Measurements from ENCODE around the gene PJVK. TPM values are rescaled to one million over a fixed set of nuclear protein-coding genes. Genes with fewer than 3 reads are reported as not detected.
A peak's percentile ranks its signal among the peaks of the same experiment; 100 is the strongest.
"Not testable (repeated sequence)": the region's sequence is repeated elsewhere in the genome, so short reads cannot be mapped to it uniquely, and the experiment has no call there.

The PJVK gene
- polyA plus RNA-seq, 1 donor (not counting 4 experiments of a cell fraction or from before 2014, with no cell fraction given), result 3.5 TPM

DNA sequence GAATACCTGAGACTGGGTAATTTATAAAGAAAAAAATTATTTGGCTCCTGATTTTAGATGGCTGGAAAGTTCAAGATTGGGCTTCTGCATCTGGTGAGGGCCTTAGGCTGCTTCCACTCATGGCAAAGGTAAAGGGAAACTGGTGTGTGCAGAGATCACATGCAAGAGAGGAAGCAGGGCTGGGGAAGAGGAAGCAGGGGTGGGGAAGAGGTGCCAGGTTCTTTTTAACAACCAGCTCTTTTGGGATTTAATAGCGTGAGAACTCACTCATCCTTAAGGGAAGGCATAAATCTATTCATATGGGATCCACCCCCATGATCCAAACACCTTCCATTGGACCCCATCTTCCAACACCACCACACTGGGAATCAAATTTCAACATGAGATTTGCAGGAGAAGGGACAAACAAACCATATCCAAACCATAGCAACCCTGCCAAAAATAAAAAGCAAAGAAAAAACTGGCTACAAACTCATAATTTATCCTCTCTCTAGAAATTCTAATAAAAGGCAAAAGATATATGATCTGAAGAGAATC lies 30.6 kb upstream of the PJVK start:
- FAIRE-seq, result no peak
- Histone ChIP-seq H4K20me1 (ENCODE audit: control insufficient read depth, extremely low read depth, insufficient read depth, low read length) (no peaks in the 10 kb centered on the region), H3K4me3 (ENCODE audit: control insufficient read depth in 2 of 3, extremely low read depth in 1 of 3, insufficient read depth in 2 of 3, low read depth in 1 of 3, low read length in 3 of 3) (no peak overlapping the region), H3K9me3 (ENCODE audit: control insufficient read depth, low read depth, low read length) (no peaks in the 10 kb centered on the region), H3K4me2 (ENCODE audit: control insufficient read depth, extremely low read depth, insufficient read depth, low read depth, low read length) (no peak overlapping the region), H3K27ac (ENCODE audit: control insufficient read depth, insufficient read depth, low read length) (no peak overlapping the region), H3K9ac (ENCODE audit: control insufficient read depth, extremely low read depth, insufficient read depth, low read length) (no peak overlapping the region), H3K36me3 (ENCODE audit: control insufficient read depth in 2 of 2, extremely low read depth in 1 of 2, insufficient read depth in 2 of 2, low read length in 2 of 2) (peaks cover 0 to 6% of the 10 kb centered on the region in 2 experiments), H3K9me1 (ENCODE audit: control insufficient read depth, extremely low read depth, insufficient read depth, low read length) (no peaks in the 10 kb centered on the region), H3K27me3 (ENCODE audit: control insufficient read depth, extremely low read depth, insufficient read depth, low read length) (no peaks in the 10 kb centered on the region), H3K79me2 (ENCODE audit: control insufficient read depth, insufficient read depth, low read length) (peaks cover 12% of the 10 kb centered on the region), H2AFZ (ENCODE audit: control insufficient read depth, low read length) (no peak overlapping the region), H3K4me1 (ENCODE audit: control insufficient read depth, extremely low read depth, insufficient read depth, low read length) (peaks cover 35% of the 10 kb centered on the region)
- dilution Hi-C loops (cut with MboI; ENCODE audit: extremely low pct_ligation_motif_present, low sequenced_read_pairs), result no loop called here
- no peak for DNase-seq (ENCODE audit: low read depth, low spot score)
- TF ChIP-seq, protein P1, sequence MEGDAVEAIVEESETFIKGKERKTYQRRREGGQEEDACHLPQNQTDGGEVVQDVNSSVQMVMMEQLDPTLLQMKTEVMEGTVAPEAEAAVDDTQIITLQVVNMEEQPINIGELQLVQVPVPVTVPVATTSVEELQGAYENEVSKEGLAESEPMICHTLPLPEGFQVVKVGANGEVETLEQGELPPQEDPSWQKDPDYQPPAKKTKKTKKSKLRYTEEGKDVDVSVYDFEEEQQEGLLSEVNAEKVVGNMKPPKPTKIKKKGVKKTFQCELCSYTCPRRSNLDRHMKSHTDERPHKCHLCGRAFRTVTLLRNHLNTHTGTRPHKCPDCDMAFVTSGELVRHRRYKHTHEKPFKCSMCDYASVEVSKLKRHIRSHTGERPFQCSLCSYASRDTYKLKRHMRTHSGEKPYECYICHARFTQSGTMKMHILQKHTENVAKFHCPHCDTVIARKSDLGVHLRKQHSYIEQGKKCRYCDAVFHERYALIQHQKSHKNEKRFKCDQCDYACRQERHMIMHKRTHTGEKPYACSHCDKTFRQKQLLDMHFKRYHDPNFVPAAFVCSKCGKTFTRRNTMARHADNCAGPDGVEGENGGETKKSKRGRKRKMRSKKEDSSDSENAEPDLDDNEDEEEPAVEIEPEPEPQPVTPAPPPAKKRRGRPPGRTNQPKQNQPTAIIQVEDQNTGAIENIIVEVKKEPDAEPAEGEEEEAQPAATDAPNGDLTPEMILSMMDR (optimal IDR thresholded peaks at IDR 0.05 in 1 of 3, IDR thresholded peaks at IDR 0.05 in 1 of 3, conservative IDR thresholded peaks at IDR 0.05 in 1 of 3; ENCODE audit: extremely low read depth in 1 of 3, insufficient read depth in 2 of 3, low read length in 3 of 3), result no peak
- no peak for TF ChIP-seq EZH2 (IDR thresholded peaks at IDR 0.05; ENCODE audit: low read length)

DNA sequence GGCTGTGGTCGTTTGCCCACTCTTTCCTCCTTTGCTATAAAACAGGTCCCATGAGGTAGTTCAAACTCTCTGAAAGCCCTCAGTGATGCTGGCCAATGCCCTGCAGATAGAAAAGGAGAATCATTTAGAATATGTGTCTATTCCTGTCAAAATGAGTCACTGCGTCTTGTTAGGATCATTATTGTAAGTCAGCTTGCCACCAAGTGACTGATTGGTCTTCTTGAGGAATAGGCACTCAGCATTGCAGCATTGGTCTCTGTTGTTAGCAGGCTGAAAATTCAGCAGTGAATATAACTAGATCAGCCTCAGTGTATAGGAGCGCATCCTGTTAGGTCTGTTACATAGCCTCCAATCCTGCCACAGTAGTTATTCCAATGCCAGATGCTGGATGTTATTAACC lies 29.1 kb upstream of the PJVK start:
- TF ChIP-seq, protein P1 (optimal IDR thresholded peaks at IDR 0.05 in 1 of 3, IDR thresholded peaks at IDR 0.05 in 1 of 3, conservative IDR thresholded peaks at IDR 0.05 in 1 of 3; ENCODE audit: extremely low read depth in 1 of 3, insufficient read depth in 2 of 3, low read length in 3 of 3), result no peak
- TF ChIP-seq EZH2 (IDR thresholded peaks at IDR 0.05; ENCODE audit: low read length), result no peak
- Histone ChIP-seq H3K4me1 (ENCODE audit: control insufficient read depth, extremely low read depth, insufficient read depth, low read length) (peaks cover 31% of the 10 kb centered on the region), H3K79me2 (ENCODE audit: control insufficient read depth, insufficient read depth, low read length) (peaks cover 8% of the 10 kb centered on the region), H4K20me1 (ENCODE audit: control insufficient read depth, extremely low read depth, insufficient read depth, low read length) (no peaks in the 10 kb centered on the region), H3K4me2 (ENCODE audit: control insufficient read depth, extremely low read depth, insufficient read depth, low read depth, low read length) (no peak overlapping the region), H3K27ac (ENCODE audit: control insufficient read depth, insufficient read depth, low read length) (no peak overlapping the region), H3K9ac (ENCODE audit: control insufficient read depth, extremely low read depth, insufficient read depth, low read length) (no peak overlapping the region), H3K36me3 (ENCODE audit: control insufficient read depth in 2 of 2, extremely low read depth in 1 of 2, insufficient read depth in 2 of 2, low read length in 2 of 2) (peaks cover 0 to 6% of the 10 kb centered on the region in 2 experiments), H3K9me1 (ENCODE audit: control insufficient read depth, extremely low read depth, insufficient read depth, low read length) (no peaks in the 10 kb centered on the region), H2AFZ (ENCODE audit: control insufficient read depth, low read length) (no peak overlapping the region), H3K9me3 (ENCODE audit: control insufficient read depth, low read depth, low read length) (no peaks in the 10 kb centered on the region), H3K27me3 (ENCODE audit: control insufficient read depth, extremely low read depth, insufficient read depth, low read length) (no peaks in the 10 kb centered on the region), H3K4me3 (ENCODE audit: control insufficient read depth in 2 of 3, extremely low read depth in 1 of 3, insufficient read depth in 2 of 3, low read depth in 1 of 3, low read length in 3 of 3) (no peak overlapping the region)
- dilution Hi-C loops (cut with MboI; ENCODE audit: extremely low pct_ligation_motif_present, low sequenced_read_pairs), result no loop called here
- DNase-seq (ENCODE audit: low read depth, low spot score) (no peak), FAIRE-seq (peak; percentile 67)

DNA sequence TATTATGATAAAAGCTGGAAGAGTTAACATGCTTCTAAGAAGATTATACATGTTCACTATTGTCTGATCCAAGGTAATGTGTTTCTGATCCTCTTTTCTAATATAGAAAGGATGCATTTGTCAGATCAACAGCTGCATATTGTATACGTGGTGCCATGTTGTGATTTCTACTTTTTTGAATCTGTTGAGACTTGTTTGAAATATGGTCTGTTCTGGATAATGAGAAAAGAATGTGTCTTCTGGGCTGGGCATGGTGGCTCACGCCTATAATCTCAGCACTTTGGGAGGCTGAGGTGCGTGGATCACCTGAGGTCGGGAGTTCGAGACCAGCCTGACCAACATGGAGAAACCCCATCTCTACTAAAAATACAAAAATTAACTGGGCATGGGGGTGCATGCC lies 27.4 kb upstream of the PJVK start:
- Histone ChIP-seq H3K36me3 (ENCODE audit: control insufficient read depth in 2 of 2, extremely low read depth in 1 of 2, insufficient read depth in 2 of 2, low read length in 2 of 2) (peaks cover 1 to 16% of the 10 kb centered on the region in 2 experiments), H3K4me1 (ENCODE audit: control insufficient read depth, extremely low read depth, insufficient read depth, low read length) (peaks cover 14% of the 10 kb centered on the region)
- H3K9me3 ChIP-seq (ENCODE audit: control insufficient read depth, low read depth, low read length); H3K9ac ChIP-seq (ENCODE audit: control insufficient read depth, extremely low read depth, insufficient read depth, low read length); H3K27ac ChIP-seq (ENCODE audit: control insufficient read depth, insufficient read depth, low read length); H4K20me1 ChIP-seq (ENCODE audit: control insufficient read depth, extremely low read depth, insufficient read depth, low read length); H3K4me3 ChIP-seq (ENCODE audit: control insufficient read depth in 2 of 3, extremely low read depth in 1 of 3, insufficient read depth in 2 of 3, low read depth in 1 of 3, low read length in 3 of 3); H3K4me2 ChIP-seq (ENCODE audit: control insufficient read depth, extremely low read depth, insufficient read depth, low read depth, low read length); DNase-seq (ENCODE audit: low read depth, low spot score); H2AFZ ChIP-seq (ENCODE audit: control insufficient read depth, low read length); H3K9me1 ChIP-seq (ENCODE audit: control insufficient read depth, extremely low read depth, insufficient read depth, low read length); H3K79me2 ChIP-seq (ENCODE audit: control insufficient read depth, insufficient read depth, low read length); FAIRE-seq; dilution Hi-C loops (cut with MboI; ENCODE audit: extremely low pct_ligation_motif_present, low sequenced_read_pairs); H3K27me3 ChIP-seq (ENCODE audit: control insufficient read depth, extremely low read depth, insufficient read depth, low read length): not testable (repeated sequence)

Measured in keratinocyte (primary cell).